ENCODE data around the gene TSPAN13.

Gene TSPAN13

GRCh38 chr7:16728811-16729210 lies 24.7 kb upstream of the TSPAN13 start:
- H3K4me3 ChIP-seq (ENCODE audit: low read length), result no peak overlapping the region
- no peaks in the 10 kb centered on the region for H3K4me1 ChIP-seq (ENCODE audit: control insufficient read depth, insufficient read depth, low read length)
- no peak overlapping the region for H3K9ac ChIP-seq (ENCODE audit: low read length)
- H3K27me3 ChIP-seq (ENCODE audit: control insufficient read depth, insufficient read depth, low read length), result no peaks in the 10 kb centered on the region
- H3K36me3 ChIP-seq (ENCODE audit: control insufficient read depth, insufficient read depth, low read length), result no peaks in the 10 kb centered on the region
- H3K27ac ChIP-seq (ENCODE audit: low read depth, low read length), result no peak overlapping the region

GRCh38 chr7:16729541-16729940 lies 24.0 kb upstream of the TSPAN13 start:
- Histone ChIP-seq H3K9ac (ENCODE audit: low read length) (no peak overlapping the region), H3K27me3 (ENCODE audit: control insufficient read depth, insufficient read depth, low read length) (no peaks in the 10 kb centered on the region), H3K27ac (ENCODE audit: low read depth, low read length) (no peak overlapping the region), H3K36me3 (ENCODE audit: control insufficient read depth, insufficient read depth, low read length) (no peaks in the 10 kb centered on the region), H3K4me1 (ENCODE audit: control insufficient read depth, insufficient read depth, low read length) (no peaks in the 10 kb centered on the region), H3K4me3 (ENCODE audit: low read length) (no peak overlapping the region)

- Histone ChIP-seq H3K27me3 (ENCODE audit: control insufficient read depth, insufficient read depth, low read length) (no peaks in the 10 kb centered on the region), H3K4me3 (ENCODE audit: low read length) (no peak overlapping the region), H3K9ac (ENCODE audit: low read length) (no peak overlapping the region), H3K27ac (ENCODE audit: low read depth, low read length) (no peak overlapping the region), H3K4me1 (ENCODE audit: control insufficient read depth, insufficient read depth, low read length) (no peaks in the 10 kb centered on the region), H3K36me3 (ENCODE audit: control insufficient read depth, insufficient read depth, low read length) (no peaks in the 10 kb centered on the region)
These were observed 22.6 kb upstream of the TSPAN13 start for GRCh38 chr7:16730937-16731336.

- Histone ChIP-seq H3K27me3 (ENCODE audit: control insufficient read depth, insufficient read depth, low read length) (no peaks in the 10 kb centered on the region), H3K27ac (ENCODE audit: low read depth, low read length) (no peak overlapping the region), H3K4me1 (ENCODE audit: control insufficient read depth, insufficient read depth, low read length) (no peaks in the 10 kb centered on the region), H3K4me3 (ENCODE audit: low read length) (no peak overlapping the region), H3K36me3 (ENCODE audit: control insufficient read depth, insufficient read depth, low read length) (no peaks in the 10 kb centered on the region), H3K9ac (ENCODE audit: low read length) (no peak overlapping the region)
These were observed 20.7 kb upstream of the TSPAN13 start for GRCh38 chr7:16732828-16733227.

GRCh38 chr7:16734148-16734726 lies 19.3 kb upstream of the TSPAN13 start:
- no peak overlapping the region for H3K27ac ChIP-seq (ENCODE audit: low read depth, low read length)
- no peaks in the 10 kb centered on the region for H3K27me3 ChIP-seq (ENCODE audit: control insufficient read depth, insufficient read depth, low read length)
- H3K9ac ChIP-seq (ENCODE audit: low read length), result no peak overlapping the region
- H3K4me3 ChIP-seq (ENCODE audit: low read length), result no peak overlapping the region
- H3K4me1 ChIP-seq (ENCODE audit: control insufficient read depth, insufficient read depth, low read length), result no peaks in the 10 kb centered on the region
- H3K36me3 ChIP-seq (ENCODE audit: control insufficient read depth, insufficient read depth, low read length), result no peaks in the 10 kb centered on the region

DNA sequence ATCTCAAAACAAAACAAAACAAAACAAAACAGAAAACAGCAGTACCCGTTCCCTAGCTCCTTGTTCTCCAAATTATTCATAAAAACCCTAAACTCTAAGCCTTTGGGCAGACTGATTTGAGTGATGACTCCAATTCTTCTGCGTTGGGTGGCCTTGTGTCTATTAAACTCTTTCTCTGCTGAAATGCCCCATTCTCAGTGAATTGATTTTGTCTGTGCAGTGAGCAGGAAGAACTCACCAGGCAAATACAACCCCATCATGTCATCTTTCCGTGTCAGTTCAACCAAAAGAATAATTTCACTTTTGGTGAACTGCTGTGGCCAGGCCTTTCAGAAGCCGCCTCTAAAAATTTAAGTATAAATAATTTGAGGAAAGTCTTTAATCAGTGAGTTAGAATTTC lies 18.5 kb upstream of the TSPAN13 start:
- no peak overlapping the region for H3K4me3 ChIP-seq (ENCODE audit: low read length)
- H3K36me3 ChIP-seq (ENCODE audit: control insufficient read depth, insufficient read depth, low read length), result no peaks in the 10 kb centered on the region
- H3K9ac ChIP-seq (ENCODE audit: low read length), result no peak overlapping the region
- no peak overlapping the region for H3K27ac ChIP-seq (ENCODE audit: low read depth, low read length)
- no peaks in the 10 kb centered on the region for H3K27me3 ChIP-seq (ENCODE audit: control insufficient read depth, insufficient read depth, low read length)
- no peaks in the 10 kb centered on the region for H3K4me1 ChIP-seq (ENCODE audit: control insufficient read depth, insufficient read depth, low read length)

- H3K36me3 ChIP-seq (ENCODE audit: control insufficient read depth, insufficient read depth, low read length), result no peaks in the 10 kb centered on the region
These were observed 15.4 kb upstream of the TSPAN13 start for GRCh38 chr7:16738011-16738688.

DNA sequence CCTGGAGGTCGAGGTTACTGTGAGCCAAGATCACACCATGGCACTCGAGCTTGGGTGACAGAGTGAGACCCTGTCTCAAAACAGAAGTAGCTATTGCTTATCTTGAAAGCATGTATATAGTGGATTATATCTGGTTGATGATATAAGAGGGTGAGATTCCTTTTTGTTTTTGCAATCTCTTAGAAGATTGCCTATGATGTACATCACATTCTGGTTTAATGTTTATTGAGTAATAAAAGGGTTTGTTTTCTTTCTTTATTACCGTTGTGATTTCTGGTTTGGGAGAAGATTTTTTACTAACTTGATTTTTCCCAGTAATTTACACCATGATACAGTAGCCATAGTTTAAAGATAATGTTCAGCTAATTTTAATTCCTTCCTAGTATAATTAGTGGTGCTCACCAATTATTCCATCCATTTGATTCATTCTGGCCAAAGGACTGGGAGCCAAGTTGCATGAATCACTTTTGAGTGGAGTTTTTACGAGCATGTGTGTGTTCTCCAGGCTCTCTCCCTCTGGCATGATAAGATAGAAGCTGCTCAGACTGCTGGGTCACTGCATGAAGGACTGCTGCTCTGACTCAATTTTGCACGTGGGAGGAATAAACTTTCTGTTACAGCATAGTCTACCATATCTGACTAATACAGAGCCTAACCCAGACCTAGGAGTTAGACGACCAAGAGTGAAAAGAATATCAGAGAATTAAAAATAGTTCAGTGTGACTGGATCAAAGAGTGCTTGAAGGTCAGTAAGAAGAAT lies 13.5 kb upstream of the TSPAN13 start:
- H3K27me3 ChIP-seq (ENCODE audit: control insufficient read depth, insufficient read depth, low read length), result no peaks in the 10 kb centered on the region
- H3K36me3 ChIP-seq (ENCODE audit: control insufficient read depth, insufficient read depth, low read length), result no peaks in the 10 kb centered on the region
- H3K27ac ChIP-seq (ENCODE audit: low read depth, low read length), result no peak overlapping the region
- no peaks in the 10 kb centered on the region for H3K4me1 ChIP-seq (ENCODE audit: control insufficient read depth, insufficient read depth, low read length)
- no peak overlapping the region for H3K4me3 ChIP-seq (ENCODE audit: low read length)
- H3K9ac ChIP-seq (ENCODE audit: low read length), result no peak overlapping the region

More at GRCh38 chr7:16738011-16738688, 15.4 kb upstream of the TSPAN13 start:
- H3K4me3 ChIP-seq (ENCODE audit: low read length), result no peak overlapping the region
- no peaks in the 10 kb centered on the region for H3K27me3 ChIP-seq (ENCODE audit: control insufficient read depth, insufficient read depth, low read length)
- no peak overlapping the region for H3K27ac ChIP-seq (ENCODE audit: low read depth, low read length)
- H3K9ac ChIP-seq (ENCODE audit: low read length), result no peak overlapping the region
- no peaks in the 10 kb centered on the region for H3K4me1 ChIP-seq (ENCODE audit: control insufficient read depth, insufficient read depth, low read length)

- Histone ChIP-seq H3K27ac (ENCODE audit: low read depth, low read length) (no peak overlapping the region), H3K4me1 (ENCODE audit: control insufficient read depth, insufficient read depth, low read length) (no peaks in the 10 kb centered on the region), H3K36me3 (ENCODE audit: control insufficient read depth, insufficient read depth, low read length) (no peaks in the 10 kb centered on the region)
These were observed 13.0 kb upstream of the TSPAN13 start for GRCh38 chr7:16740623-16740953.

GRCh38 chr7:16740996-16741395 lies 12.6 kb upstream of the TSPAN13 start:
- H3K4me1 ChIP-seq (ENCODE audit: control insufficient read depth, insufficient read depth, low read length), result no peaks in the 10 kb centered on the region
- no peaks in the 10 kb centered on the region for H3K36me3 ChIP-seq (ENCODE audit: control insufficient read depth, insufficient read depth, low read length)
- no peak overlapping the region for H3K9ac ChIP-seq (ENCODE audit: low read length)
- H3K27me3 ChIP-seq (ENCODE audit: control insufficient read depth, insufficient read depth, low read length), result no peaks in the 10 kb centered on the region
- no peak overlapping the region for H3K27ac ChIP-seq (ENCODE audit: low read depth, low read length)
- H3K4me3 ChIP-seq (ENCODE audit: low read length), result no peak overlapping the region

More at GRCh38 chr7:16740623-16740953, 13.0 kb upstream of the TSPAN13 start:
- H3K4me3 ChIP-seq (ENCODE audit: low read length), result no peak overlapping the region
- no peaks in the 10 kb centered on the region for H3K27me3 ChIP-seq (ENCODE audit: control insufficient read depth, insufficient read depth, low read length)
- H3K9ac ChIP-seq (ENCODE audit: low read length), result no peak overlapping the region

DNA sequence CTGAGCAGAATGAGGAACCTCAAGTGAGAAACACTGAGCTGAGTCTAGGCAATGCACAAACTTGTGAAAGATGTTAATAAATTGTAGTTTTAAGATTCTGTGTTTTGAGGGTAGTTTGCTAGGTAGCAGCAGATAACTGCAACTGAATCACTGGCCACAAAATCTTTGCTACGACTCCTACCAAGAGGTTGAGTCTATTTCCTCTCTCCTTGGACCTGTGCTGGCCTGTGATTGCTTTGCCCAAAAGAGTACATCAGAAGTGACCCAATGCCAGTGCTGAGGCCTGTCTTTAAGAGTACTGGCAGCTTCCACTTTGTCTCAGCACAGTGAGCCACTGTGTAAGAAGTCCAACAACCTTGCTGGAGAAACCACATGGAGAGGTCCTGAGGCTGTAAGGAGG lies 11.9 kb upstream of the TSPAN13 start:
- no peak overlapping the region for H3K9ac ChIP-seq (ENCODE audit: low read length)
- no peak overlapping the region for H3K4me3 ChIP-seq (ENCODE audit: low read length)
- no peak overlapping the region for H3K27ac ChIP-seq (ENCODE audit: low read depth, low read length)
- no peaks in the 10 kb centered on the region for H3K36me3 ChIP-seq (ENCODE audit: control insufficient read depth, insufficient read depth, low read length)
- no peaks in the 10 kb centered on the region for H3K27me3 ChIP-seq (ENCODE audit: control insufficient read depth, insufficient read depth, low read length)
- H3K4me1 ChIP-seq (ENCODE audit: control insufficient read depth, insufficient read depth, low read length), result no peaks in the 10 kb centered on the region

DNA sequence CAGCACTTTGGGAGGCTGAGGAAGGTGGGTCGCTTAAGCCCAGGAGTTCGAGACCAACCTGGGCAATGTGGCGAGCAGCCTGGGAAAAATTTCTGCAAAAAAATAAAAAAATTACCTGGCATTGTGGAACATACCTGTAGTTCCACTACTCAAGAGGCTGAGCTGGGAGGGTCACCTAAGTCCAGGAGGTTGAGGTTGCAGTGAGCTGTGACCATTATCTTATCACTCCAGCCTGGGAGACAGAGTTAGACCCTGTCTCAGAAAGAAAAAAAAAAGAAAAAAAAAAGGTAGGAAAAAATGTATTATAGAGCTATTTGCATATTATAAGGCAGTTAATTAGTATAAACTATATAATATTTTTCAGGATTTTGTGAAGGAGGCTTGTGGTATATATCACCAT lies 11.0 kb upstream of the TSPAN13 start:
- no peak overlapping the region for H3K4me3 ChIP-seq (ENCODE audit: low read length)
- no peaks in the 10 kb centered on the region for H3K4me1 ChIP-seq (ENCODE audit: control insufficient read depth, insufficient read depth, low read length)
- no peak overlapping the region for H3K9ac ChIP-seq (ENCODE audit: low read length)
- H3K36me3 ChIP-seq (ENCODE audit: control insufficient read depth, insufficient read depth, low read length), result no peaks in the 10 kb centered on the region
- H3K27me3 ChIP-seq (ENCODE audit: control insufficient read depth, insufficient read depth, low read length), result no peaks in the 10 kb centered on the region
- no peak overlapping the region for H3K27ac ChIP-seq (ENCODE audit: low read depth, low read length)

GRCh38 chr7:16743236-16743635 lies 10.3 kb upstream of the TSPAN13 start:
- no peak overlapping the region for H3K27ac ChIP-seq (ENCODE audit: low read depth, low read length)
- H3K9ac ChIP-seq (ENCODE audit: low read length), result no peak overlapping the region

More at GRCh38 chr7:16743236-16743635, 10.3 kb upstream of the TSPAN13 start:
- H3K36me3 ChIP-seq (ENCODE audit: control insufficient read depth, insufficient read depth, low read length), result no peaks in the 10 kb centered on the region
- no peaks in the 10 kb centered on the region for H3K4me1 ChIP-seq (ENCODE audit: control insufficient read depth, insufficient read depth, low read length)
- H3K4me3 ChIP-seq (ENCODE audit: low read length), result no peak overlapping the region
- no peaks in the 10 kb centered on the region for H3K27me3 ChIP-seq (ENCODE audit: control insufficient read depth, insufficient read depth, low read length)

Measured in rectal smooth muscle tissue (tissue), 1 donor.